Trophoblast cell (in vitro differentiated cells and primary cell): Measurements from ENCODE around the gene SP1.

Experiments used
- DNase-seq, 2 donors: peaks; one replicate each; pipeline ENCODE4 v3.0.0-alpha.2; 2016
- H2AFZ ChIP-seq: 2 replicates; pipeline ENCODE4 v1.6.1; 2013; ENCODE audit warnings: low read length, moderate library complexity, mild to moderate bottlenecking; ENCODE audit not compliant: insufficient read depth, poor library complexity
- H2AK5ac ChIP-seq: 2 replicates; pipeline ENCODE4 v1.6.1; 2013; ENCODE audit warnings: mild to moderate bottlenecking, low read length
- H2BK120ac ChIP-seq: 2 replicates; pipeline ENCODE4 v1.6.1; 2013; ENCODE audit warnings: low read length, mild to moderate bottlenecking, moderate library complexity; ENCODE audit not compliant: insufficient read depth, poor library complexity
- H2BK12ac ChIP-seq: 2 replicates; pipeline ENCODE4 v1.6.1; 2013; ENCODE audit warnings: mild to moderate bottlenecking, low read length, moderate library complexity
- H2BK5ac ChIP-seq: 2 replicates; pipeline ENCODE4 v1.6.1; 2013; ENCODE audit warnings: low read length, low read depth, moderate library complexity, mild to moderate bottlenecking; ENCODE audit not compliant: poor library complexity
- H3K14ac ChIP-seq: 2 replicates; pipeline ENCODE4 v1.6.1; 2013; ENCODE audit warnings: mild to moderate bottlenecking, low read length
- H3K18ac ChIP-seq: 2 replicates; pipeline ENCODE4 v1.6.1; 2013; ENCODE audit warnings: mild to moderate bottlenecking, low read length
- H3K23ac ChIP-seq: 2 replicates; pipeline ENCODE4 v1.6.1; 2013; ENCODE audit warnings: low read length
- H3K27ac ChIP-seq: 2 replicates; pipeline ENCODE4 v1.5.1; 2013; ENCODE audit warnings: low read depth, mild to moderate bottlenecking, inconsistent platforms, low read length, moderate library complexity
- H3K27me3 ChIP-seq: 2 replicates; pipeline ENCODE4 v1.6.1; 2013; ENCODE audit warnings: inconsistent platforms, mild to moderate bottlenecking, low read length, moderate library complexity; ENCODE audit not compliant: insufficient read depth
- H3K36me3 ChIP-seq, 2 experiments: 1 replicate in 1 of 2; 2 replicates in 1 of 2; pipeline ENCODE4 v1.6.1; 2013; ENCODE audit warnings: low read length in 2 of 2, mild to moderate bottlenecking in 2 of 2, moderate library complexity in 1 of 2; ENCODE audit not compliant: insufficient read depth in 2 of 2, control insufficient read depth in 1 of 2
- H3K4ac ChIP-seq: 2 replicates; pipeline ENCODE4 v1.6.1; 2013; ENCODE audit warnings: low read depth, mild to moderate bottlenecking, low read length, moderate library complexity
- H3K4me1 ChIP-seq, 2 experiments: 1 replicate in 1 of 2; 2 replicates in 1 of 2; pipeline ENCODE4 v1.6.1; 2013; ENCODE audit warnings: low read length in 2 of 2, mild to moderate bottlenecking in 2 of 2, moderate library complexity in 1 of 2; ENCODE audit not compliant: insufficient read depth in 2 of 2, control insufficient read depth in 1 of 2
- H3K4me2 ChIP-seq: 2 replicates; pipeline ENCODE4 v1.6.1; 2013; ENCODE audit warnings: inconsistent platforms, mild to moderate bottlenecking, low read length, moderate library complexity
- H3K4me3 ChIP-seq: 2 replicates; pipeline ENCODE4 v1.5.1; 2013; ENCODE audit warnings: mild to moderate bottlenecking, low read depth, low read length, inconsistent platforms
- H3K79me1 ChIP-seq: one replicate; pipeline ENCODE4 v1.6.1; 2013; ENCODE audit warnings: low read length
- H3K79me2 ChIP-seq: 2 replicates; pipeline ENCODE4 v1.6.1; 2013; ENCODE audit warnings: low read length, mild to moderate bottlenecking; ENCODE audit not compliant: control insufficient read depth, insufficient read depth, poor library complexity
- H3K9ac ChIP-seq: 2 replicates; pipeline ENCODE4 v1.6.1; 2013; ENCODE audit warnings: mild to moderate bottlenecking, low read length
- H3K9me3 ChIP-seq: 2 replicates; pipeline ENCODE4 v1.6.1; 2013; ENCODE audit warnings: low read depth, mild to moderate bottlenecking, control low read depth, inconsistent platforms, low read length; ENCODE audit not compliant: insufficient read depth
- H4K12ac ChIP-seq: 2 replicates; pipeline ENCODE4 v1.6.1; 2013; ENCODE audit warnings: low read depth, mild to moderate bottlenecking, low read length, moderate library complexity
- H4K8ac ChIP-seq: 2 replicates; pipeline ENCODE4 v1.6.1; 2013; ENCODE audit warnings: low read depth, mild to moderate bottlenecking, low read length, moderate library complexity
- H4K91ac ChIP-seq: one replicate; pipeline ENCODE4 v1.6.1; 2013; ENCODE audit warnings: low read depth, mild to moderate bottlenecking, low read length, moderate library complexity
- WGBS: extraction: QIAGEN DNeasy Blood & Tissue Kit; methylation state at CpG from one replicate; pipeline ENCODE4 v1.1.7; 2013; ENCODE audit warnings: missing lambda C conversion rate; ENCODE audit not compliant: insufficient read length, insufficient coverage; ENCODE audit errors: extremely low coverage; 5-methylcytosine and 5-hydroxymethylcytosine counted together

The SP1 gene

GRCh38 chr12:53402871-53403270, 22.9 kb downstream of the SP1 start:
- Histone ChIP-seq H3K27ac (no peak overlapping the region), H2BK120ac (no peak overlapping the region), H4K91ac (no peak overlapping the region), H3K79me2 (no peaks in the 10 kb centered on the region), H3K4me1 (no peaks in the 10 kb centered on the region), H3K18ac (no peak overlapping the region), H3K14ac (no peak overlapping the region), H3K36me3 (peaks cover 16 to 23% of the 10 kb centered on the region in 2 experiments), H3K4me3 (no peak overlapping the region), H3K4me2 (no peak overlapping the region), H3K4ac (no peak overlapping the region), H2AFZ (no peak overlapping the region), H4K12ac (no peak overlapping the region), H2BK5ac (no peak overlapping the region), H3K27me3 (no peaks in the 10 kb centered on the region), H3K9me3 (no peaks in the 10 kb centered on the region), H3K79me1 (no peaks in the 10 kb centered on the region), H2AK5ac (no peak overlapping the region), H2BK12ac (no peak overlapping the region), H4K8ac (no peak overlapping the region), H3K9ac (no peak overlapping the region), H3K23ac (no peak overlapping the region)
- WGBS: no CpG with 5 or more reads among the region's 7 CpGs
- no peak for DNase-seq

DNA sequence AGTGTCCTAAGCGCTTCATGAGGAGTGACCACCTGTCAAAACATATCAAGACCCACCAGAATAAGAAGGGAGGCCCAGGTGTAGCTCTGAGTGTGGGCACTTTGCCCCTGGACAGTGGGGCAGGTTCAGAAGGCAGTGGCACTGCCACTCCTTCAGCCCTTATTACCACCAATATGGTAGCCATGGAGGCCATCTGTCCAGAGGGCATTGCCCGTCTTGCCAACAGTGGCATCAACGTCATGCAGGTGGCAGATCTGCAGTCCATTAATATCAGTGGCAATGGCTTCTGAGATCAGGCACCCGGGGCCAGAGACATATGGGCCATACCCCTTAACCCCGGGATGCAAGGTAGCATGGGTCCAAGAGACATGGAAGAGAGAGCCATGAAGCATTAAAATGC, 31.0 kb downstream of the SP1 start:
- H3K18ac ChIP-seq: no peak overlapping the region
- no peak overlapping the region for H3K4ac ChIP-seq
- no peak overlapping the region for H2AK5ac ChIP-seq
- no peak overlapping the region for H3K4me2 ChIP-seq
- no peak for DNase-seq
- no peak overlapping the region for H3K4me3 ChIP-seq
- peaks cover 6 to 12% of the 10 kb centered on the region in 2 experiments for H3K4me1 ChIP-seq
- no peaks in the 10 kb centered on the region for H3K9me3 ChIP-seq
- no peak overlapping the region for H2BK5ac ChIP-seq
- H3K27me3 ChIP-seq: no peaks in the 10 kb centered on the region
- H2BK120ac ChIP-seq: no peak overlapping the region
- H4K91ac ChIP-seq: no peak overlapping the region
- H3K79me2 ChIP-seq: no peaks in the 10 kb centered on the region
- no peak overlapping the region for H3K27ac ChIP-seq
- no peak overlapping the region for H4K12ac ChIP-seq
- H4K8ac ChIP-seq: no peak overlapping the region
- H3K9ac ChIP-seq: no peak overlapping the region
- no peak overlapping the region for H3K14ac ChIP-seq
- no CpG with 5 or more reads among the region's 5 CpGs for WGBS
- H3K23ac ChIP-seq: no peak overlapping the region
- H2AFZ ChIP-seq: no peak overlapping the region
- H3K36me3 ChIP-seq: peaks cover 35 to 41% of the 10 kb centered on the region in 2 experiments
- H3K79me1 ChIP-seq: no peaks in the 10 kb centered on the region
- no peak overlapping the region for H2BK12ac ChIP-seq

DNA sequence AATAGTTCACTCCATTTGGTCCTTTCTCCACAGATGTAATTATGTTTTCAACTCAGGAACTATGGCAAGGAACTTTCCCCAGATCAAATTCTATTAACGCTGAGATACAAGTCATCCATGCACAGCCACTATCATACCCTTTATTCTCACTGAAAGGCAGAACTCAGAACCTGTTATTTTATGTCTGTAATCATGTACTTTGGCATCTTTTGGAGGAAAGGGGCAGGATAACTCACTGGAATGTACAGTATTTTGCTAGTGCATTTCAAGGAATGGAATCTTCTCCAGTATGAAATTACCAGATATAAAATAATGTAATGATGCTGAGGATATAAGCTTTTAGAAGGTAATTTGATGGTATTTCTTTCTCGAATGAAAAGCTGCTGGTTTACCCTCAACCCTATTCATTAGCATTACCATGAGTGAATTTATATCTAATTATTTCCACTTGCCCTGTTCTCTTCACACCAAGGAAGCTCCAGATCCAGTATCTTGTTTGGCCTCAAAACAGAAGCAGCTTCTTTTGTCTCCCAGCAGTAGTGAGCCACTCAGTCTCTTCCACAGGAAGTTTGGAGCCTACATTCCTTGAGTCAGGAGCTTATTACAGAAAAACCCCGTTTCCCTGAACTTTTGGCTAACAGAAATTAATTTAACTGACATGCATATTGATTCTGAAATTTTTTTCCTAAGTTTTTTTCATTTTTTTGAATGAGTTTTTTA, 33.7 kb downstream of the SP1 start:
- no peak overlapping the region for H3K4ac ChIP-seq
- H3K23ac ChIP-seq: no peak overlapping the region
- no peak overlapping the region for H2BK120ac ChIP-seq
- H2BK12ac ChIP-seq: no peak overlapping the region
- H2AK5ac ChIP-seq: no peak overlapping the region
- no peaks in the 10 kb centered on the region for H3K9me3 ChIP-seq
- H3K36me3 ChIP-seq: peaks cover 18 to 28% of the 10 kb centered on the region in 2 experiments
- peaks cover 6 to 12% of the 10 kb centered on the region in 2 experiments for H3K4me1 ChIP-seq
- H3K27ac ChIP-seq: no peak overlapping the region
- no CpG with 5 or more reads among the region's 3 CpGs for WGBS
- H2AFZ ChIP-seq: no peak overlapping the region
- H2BK5ac ChIP-seq: no peak overlapping the region
- H3K18ac ChIP-seq: no peak overlapping the region
- H3K9ac ChIP-seq: no peak overlapping the region
- H3K4me3 ChIP-seq: no peak overlapping the region
- no peaks in the 10 kb centered on the region for H3K27me3 ChIP-seq
- no peak for DNase-seq
- H4K8ac ChIP-seq: no peak overlapping the region
- no peaks in the 10 kb centered on the region for H3K79me2 ChIP-seq
- H4K12ac ChIP-seq: no peak overlapping the region
- no peak overlapping the region for H4K91ac ChIP-seq
- no peak overlapping the region for H3K14ac ChIP-seq
- H3K4me2 ChIP-seq: no peak overlapping the region
- H3K79me1 ChIP-seq: no peaks in the 10 kb centered on the region

DNA sequence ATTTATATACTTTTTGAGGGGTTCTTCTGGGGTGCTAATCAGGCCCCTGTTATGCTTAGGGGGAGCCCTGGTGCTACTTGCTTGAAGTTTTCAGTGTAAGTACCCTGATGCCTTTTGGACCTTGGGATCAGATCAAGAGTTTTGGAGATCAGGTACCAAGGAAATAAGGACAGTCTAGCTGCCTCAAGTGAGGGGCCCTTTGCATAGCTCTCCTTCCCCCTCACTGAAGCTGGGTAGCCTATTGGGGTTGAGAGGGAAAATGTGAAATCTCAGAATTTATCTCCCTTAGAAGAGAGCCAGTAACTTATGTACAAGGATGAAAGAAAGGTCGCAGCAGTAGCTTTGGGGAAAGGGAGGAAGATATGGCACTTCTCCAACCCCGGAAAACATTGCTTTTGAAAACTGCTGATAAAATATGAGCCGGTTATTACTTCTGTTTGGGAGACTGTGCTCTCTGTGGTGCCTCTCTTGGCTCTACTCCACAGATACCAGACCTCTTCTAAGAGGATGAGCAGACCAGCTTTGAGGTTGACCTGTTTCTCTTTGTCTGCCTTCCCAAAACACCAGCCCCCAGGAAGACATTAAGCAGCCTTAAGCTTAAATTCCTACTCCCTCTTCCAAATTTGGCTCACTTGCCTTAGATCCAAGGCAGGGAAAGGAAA, 34.9 kb downstream of the SP1 start:
- no peak for DNase-seq
- H3K4me2 ChIP-seq: no peak overlapping the region
- H3K23ac ChIP-seq: no peak overlapping the region
- H4K91ac ChIP-seq: no peak overlapping the region
- H3K36me3 ChIP-seq: peaks cover 6 to 16% of the 10 kb centered on the region in 2 experiments
- H3K18ac ChIP-seq: no peak overlapping the region
- no peak overlapping the region for H3K4me3 ChIP-seq
- H3K79me2 ChIP-seq: no peaks in the 10 kb centered on the region
- H2BK120ac ChIP-seq: no peak overlapping the region
- no peak overlapping the region for H2BK5ac ChIP-seq
- H4K8ac ChIP-seq: no peak overlapping the region
- H2AFZ ChIP-seq: no peak overlapping the region
- peak overlapping the region; percentile 28 for H3K9ac ChIP-seq
- H3K9me3 ChIP-seq: no peaks in the 10 kb centered on the region
- H3K4me1 ChIP-seq: peaks cover 6 to 12% of the 10 kb centered on the region in 2 experiments
- H3K14ac ChIP-seq: no peak overlapping the region
- H4K12ac ChIP-seq: no peak overlapping the region
- H3K27me3 ChIP-seq: no peaks in the 10 kb centered on the region
- WGBS: no CpG with 5 or more reads among the region's 3 CpGs
- no peak overlapping the region for H3K4ac ChIP-seq
- H3K79me1 ChIP-seq: no peaks in the 10 kb centered on the region
- H2BK12ac ChIP-seq: no peak overlapping the region
- H3K27ac ChIP-seq: no peak overlapping the region
- no peak overlapping the region for H2AK5ac ChIP-seq
